ENCODE measurements around the gene DHRSX.

The DHRSX gene

DNA sequence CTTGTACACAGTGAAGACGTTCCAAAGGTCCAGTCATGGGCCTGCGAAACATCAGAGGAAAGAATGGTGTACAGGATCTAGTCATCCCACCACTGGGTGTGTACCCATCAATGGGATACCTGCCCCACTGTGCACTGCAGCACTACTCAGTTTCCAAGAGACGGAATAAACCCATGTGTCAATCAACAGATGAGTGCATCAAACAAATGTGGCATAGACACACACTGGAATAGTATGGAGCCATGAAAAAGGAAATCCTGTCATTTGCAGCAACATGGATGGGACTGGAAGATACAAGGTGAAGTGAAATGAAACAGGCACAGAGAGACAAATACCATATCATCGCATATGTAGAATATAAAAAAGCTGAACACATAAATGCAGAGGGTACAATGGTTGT is 48.0 kb downstream of the DHRSX start:
- DNase-seq = no peak

DNA sequence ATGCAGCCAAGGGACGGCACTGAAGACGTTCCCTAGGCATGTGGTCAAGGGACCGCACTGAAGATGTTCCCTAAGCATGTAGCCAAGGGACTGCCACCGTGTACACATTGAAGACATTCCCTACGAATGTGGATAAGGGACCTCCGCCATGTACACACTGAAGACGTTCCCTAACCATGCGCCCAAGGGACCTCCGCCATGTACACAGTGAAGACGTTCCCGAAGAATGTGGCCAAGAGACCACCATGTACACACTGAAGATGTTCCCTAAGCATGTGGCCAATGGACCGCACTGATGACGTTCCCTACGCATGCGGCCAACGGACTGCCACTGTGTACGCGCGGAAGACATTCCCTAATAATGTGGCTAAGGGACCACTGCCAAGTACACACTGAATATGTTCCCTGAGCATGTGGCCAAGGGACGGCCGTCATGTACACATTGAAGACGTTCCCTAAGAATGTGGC is 48.4 kb downstream of the DHRSX start:
- no peak for DNase-seq

DNA sequence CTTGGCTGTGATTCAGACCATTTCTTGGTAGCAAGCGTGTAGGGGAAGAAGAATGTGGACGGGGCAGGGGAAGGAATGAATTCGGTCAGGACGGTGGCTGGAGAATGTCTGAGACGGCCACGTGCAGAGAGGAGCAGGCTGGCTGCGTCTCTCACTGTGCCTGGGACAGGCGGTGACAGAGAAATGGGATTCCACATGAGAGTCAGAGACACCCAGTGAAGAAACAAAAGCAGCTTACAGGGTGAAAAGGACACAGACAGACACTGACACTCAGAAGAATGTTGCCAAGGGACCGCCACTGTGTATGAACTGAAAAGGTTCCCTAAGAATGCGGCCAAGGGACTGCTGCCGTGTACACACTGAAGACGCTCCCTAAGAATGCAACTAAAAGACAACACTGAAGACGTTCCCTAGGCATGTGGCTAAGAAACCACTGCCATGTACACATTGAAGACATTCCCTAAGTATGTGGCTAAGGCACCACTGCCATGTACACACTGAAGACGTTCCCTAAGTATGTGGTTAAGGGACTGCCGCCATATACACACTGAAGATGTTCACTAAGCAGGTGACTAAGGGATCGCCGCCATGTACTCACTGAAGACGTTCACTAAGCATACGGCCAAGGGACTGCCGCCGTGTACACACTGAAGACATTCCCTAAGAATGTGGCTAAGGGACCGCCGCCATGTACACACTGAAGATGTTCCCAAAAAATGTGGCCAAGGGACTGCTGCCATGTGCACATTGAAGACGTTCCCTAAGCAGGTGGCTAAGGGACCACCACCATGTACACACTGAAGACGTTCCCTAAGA is 49.1 kb downstream of the DHRSX start:
- DNase-seq = no peak

DNA sequence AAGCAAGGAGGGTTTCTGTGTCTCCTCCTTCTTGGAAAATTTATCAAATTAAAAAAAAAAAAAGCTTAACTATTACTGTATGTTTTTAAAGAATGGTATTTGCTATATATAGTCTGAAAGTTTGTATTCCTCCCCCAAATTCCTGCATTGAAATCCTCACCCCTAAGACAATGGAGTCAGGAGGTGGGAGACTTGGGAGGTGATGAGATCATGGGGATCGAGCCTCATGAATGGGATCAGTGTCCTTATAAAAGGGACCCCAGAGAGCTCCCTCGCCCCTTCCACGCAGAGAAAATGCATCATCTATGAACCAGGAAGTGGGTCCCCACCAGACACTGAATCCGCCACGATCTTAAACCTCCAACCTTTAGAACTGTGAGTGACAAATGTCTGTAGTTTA is 50.1 kb downstream of the DHRSX start:
- DNase-seq = no peak

DNA sequence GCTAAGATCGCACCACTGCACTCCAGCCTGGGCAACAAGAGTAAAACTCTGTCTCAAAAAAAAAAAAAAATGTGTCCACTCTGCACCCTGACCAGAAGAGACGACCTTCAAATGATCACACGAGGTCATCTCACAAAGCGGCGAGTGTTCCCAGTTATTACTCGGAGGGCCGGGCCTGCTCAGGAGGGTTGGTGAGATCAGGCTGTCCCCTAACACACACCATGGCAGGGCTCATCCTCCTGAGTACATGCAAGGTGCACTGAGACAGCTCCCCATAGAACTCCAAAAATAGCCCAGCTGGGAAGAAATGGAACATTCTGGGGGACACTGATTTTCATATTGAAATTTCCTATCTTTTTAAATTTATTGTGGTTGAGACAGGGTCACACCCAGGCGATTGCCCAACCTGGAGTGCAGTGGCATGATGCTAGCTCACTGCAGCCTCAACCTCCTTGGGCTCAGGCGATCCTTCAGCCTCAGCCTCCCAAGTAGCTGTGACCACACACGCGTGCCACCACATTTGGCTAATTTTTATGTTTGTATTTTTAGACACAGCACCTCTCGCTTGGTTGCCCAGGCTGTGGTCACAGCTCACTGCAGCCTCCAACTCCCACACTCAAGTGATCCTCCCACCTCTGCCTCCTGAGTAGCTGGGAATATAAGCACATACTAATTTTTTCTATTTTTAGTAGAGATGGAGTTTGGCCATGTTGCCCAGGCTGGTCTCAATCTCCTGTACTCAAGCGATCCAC is 51.5 kb downstream of the DHRSX start:
- DNase-seq = no peak

DNA sequence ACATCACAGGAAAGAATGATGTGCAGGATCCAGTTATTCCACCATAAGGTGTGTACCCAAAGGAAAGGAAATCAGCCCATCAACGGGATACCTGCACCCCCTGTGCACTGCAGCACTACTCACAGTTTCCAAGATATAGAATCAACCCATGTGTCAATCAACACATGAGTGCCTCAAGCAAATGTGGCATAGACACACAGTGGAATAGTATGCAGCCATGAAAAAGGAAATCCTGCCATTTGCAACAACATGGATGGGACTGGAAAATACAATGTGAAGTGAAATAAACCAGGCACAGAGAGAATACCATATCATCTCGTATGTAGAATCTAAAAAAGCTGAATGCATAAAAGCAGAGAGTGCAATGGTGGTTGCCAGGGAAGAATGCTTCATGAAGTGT is 53.3 kb downstream of the DHRSX start:
- DNase-seq = no peak

DNA sequence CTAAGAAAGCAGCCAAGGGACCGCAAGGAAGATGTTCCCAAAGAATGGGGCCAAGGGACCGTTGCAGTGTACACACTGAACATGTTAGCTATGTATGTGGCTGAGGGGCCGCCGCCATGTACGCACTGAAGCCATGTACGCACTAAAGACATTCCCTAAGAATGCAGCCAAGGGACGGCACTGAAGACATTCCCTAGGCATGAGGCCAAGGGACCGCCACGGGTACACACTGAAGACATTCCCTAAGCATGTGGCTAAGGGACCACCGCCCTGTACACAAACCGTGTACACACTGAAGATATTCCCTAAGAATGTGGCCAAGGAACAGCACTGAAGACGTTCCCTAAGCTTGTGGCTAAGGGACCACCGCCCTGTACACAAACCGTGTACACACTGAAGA is 54.0 kb downstream of the DHRSX start:
- no peak for DNase-seq

DNA sequence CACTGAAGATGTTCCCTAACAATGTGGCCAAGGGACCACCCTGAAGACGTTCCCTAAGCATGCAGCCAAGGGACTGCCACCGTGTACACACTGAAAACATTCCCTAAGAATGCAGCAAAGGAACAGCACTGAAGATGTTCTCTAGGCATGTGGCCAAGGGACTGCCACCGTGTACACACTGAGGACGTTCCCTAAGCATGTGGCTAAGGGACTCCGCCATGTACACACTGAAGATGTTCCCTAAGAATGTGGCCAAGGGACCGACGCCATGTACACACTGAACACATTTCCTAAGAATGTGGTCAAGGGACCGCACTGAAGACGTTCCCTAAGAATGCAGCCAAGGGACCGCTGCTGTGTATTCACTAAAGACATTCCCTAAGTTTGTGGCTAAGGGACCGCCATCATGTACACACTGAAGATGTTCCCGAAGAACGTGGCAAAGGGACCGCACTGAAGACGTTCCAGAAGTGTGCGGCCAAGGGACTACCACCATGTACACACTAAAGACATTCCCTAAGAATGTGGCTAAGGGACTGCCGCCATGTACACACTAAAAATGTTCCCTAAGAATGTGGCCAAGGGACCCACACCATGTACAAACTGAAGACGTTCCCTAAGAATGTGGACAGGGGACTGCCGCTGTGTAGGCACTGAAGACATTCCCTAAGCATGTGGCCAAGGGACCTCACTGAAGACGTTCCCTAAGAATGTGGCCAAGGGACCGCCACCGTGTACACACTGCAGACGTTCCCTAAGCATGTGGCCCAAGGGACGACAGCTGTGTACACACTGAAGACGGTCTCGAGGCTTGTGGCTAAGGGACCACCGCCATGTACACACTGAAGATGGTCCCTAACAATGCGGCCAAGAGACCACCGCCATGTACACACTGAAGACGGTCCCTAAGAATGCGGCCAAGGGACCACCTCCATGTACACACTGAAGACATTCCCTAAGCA is 54.8 kb downstream of the DHRSX start:
- no peak for DNase-seq

DNA sequence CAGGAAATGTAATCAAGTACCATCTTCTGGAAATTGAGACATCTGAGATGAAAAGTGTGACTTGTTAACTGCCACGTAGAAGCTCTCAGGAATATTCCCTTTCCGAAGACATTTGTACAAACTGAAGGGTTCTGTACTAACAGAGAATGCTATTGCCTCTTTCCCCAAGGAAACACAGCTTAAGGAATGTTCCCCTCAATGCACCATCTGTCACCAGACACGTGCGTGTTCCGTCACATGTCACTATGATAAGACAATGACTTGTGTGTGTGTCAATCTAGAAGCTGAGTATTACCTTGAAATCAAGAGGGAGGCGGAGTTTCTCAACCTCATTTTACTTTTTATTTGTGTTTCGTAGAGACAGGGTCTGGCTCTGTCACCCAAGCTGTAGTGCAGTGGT is 58.1 kb downstream of the DHRSX start:
- DNase-seq = no peak

DNA sequence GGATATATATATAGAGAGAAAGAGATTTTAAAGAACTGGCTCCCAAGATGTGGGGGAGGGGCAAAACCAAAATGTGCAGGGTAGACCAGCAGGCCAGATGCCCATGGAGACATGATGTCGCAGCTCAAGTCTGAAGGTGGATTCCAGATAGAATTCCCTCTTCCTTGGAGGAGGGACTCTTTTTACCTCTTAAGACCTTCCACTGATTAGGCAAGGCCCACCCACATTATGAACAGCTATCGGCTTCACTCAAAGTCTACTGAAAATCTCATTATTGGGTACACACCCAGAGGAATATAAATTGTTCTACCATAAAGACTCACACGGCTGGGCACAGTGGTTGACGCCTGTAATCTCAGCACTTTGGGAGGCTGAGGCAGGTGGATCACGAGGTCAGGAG is 59.3 kb downstream of the DHRSX start:
- no peak for DNase-seq

DNA sequence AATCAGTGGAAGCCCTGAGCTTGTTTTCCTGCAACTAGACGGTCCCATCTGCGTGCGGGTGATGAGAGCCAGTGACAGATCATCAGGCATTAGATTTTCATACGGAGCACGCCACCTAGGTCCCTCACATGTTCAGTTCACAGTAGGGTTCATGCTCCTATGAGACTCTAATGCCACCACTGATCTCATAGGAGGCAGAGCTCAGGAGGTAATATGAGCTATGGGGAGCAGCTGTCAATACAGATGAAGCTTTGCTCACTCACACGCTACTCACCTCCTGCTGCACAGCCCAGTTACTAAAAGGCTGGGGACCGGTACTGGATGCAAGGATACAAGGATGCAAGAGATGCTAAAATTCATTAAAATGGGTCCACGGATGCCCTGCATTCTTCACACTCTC is 61.2 kb downstream of the DHRSX start:
- DNase-seq = no peak

DNA sequence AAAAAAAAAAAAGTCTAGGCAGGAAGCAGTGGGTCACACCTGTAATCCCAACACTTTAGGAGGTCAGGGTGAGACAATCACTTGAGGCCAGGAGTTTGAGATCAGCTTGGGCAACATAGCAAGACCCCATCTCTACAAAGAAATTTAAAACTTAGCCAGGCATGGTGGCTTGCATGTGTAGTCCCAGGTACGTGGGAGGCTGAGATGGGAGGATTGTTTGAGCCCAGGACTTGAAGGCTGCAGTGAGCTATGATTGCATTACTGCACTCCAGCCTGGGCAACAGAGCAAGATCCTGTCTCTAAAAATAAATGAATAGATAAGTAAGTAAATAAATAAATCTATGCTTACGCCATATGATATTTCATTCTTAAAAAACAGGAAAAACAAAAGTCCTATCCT is 65.3 kb downstream of the DHRSX start:
- no peak for DNase-seq

DNA sequence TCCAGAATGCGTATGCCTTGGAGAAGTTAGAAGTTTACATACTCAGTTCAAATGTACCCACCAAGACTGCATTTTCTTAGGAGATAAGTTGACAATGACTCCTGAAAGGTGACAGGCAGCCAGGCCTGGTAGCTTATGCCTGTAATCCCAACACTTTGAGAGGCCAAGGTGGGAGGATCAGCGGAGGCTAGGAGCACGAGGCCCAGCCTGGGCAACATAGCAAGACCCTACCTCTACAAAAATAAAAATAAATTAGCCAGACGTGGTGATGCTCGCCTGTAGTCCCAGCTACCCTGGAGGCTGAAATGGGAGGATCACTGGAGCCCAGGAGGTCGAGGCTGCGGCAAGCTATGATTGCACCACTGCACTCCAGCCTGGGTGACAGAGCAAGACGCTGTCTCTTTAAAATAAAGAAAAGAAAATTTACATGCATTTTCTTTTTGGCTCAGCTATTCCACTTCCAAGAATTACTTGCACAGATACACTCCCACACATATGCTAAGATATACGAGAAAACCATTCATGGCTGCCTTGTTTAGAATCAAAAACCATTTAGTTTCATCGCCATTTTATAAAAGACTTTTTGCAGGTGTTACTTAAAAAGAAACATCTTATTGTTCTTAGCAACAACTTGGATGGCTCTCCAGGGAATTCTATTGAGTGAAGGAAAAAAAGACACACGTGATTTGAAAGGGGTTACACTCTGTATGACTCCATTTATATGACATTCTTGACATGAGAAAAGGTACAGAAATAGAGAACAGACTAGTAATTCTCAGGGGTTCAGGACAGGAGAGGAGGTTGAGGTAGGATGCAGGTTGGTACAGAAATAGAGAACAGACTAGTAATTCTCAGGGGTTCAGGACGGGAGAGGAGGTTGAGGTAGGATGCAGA is 66.3 kb downstream of the DHRSX start:
- no peak for DNase-seq

DNA sequence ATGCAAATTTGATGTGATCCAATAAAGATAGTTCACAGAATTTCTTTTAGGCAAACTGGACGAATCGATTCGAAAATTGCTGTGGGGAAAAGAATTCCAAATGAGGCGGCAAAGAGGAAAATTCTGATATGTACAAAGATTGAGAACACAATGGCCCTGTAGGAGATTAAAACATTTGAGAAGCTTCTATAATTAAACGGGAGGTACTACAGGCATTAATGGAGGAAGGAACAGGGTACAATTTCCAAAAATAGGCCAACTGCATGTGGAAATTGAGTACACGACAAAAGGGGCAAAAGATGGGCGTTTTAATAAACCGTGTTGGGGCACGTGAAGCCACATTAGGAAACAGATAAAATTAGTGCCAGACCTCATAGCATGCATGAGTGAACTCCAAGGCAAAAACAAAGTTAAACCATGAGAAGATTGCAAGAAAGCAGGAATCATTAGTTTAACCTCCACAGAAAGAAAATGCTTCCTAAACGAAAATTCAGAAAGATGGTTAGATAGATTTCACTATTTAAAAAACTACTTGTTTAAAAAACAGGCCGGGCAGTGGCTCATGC is 68.4 kb downstream of the DHRSX start:
- no peak for DNase-seq

DNA sequence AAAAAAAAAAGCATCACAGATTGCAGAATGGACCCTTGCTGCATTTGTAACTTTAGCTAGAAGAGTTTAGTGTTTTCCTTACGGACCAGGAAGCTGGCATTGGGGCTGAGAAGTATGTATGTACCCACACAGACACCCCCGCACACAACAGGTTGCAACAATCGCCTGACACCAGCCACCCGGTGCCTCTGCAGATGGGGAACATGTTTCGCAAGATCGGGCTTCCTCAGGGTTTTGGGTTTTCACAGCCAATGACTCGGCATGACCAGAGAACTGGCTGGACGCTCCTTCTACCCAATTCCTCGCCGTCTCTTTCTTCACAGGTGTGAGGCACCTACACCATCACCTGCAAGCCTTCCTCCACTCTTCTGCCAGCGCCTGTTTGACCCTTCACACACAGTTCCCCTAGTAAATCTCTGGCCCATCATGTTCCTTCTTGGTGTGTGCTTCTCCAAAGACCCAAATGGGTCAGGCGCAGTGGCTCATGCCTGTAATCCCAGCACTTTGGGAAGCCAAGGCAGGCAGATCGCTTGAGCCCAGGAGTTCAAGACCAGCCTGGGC is 70.4 kb downstream of the DHRSX start:
- DNase-seq = peak; percentile 75 to 88 (median 84)

DNA sequence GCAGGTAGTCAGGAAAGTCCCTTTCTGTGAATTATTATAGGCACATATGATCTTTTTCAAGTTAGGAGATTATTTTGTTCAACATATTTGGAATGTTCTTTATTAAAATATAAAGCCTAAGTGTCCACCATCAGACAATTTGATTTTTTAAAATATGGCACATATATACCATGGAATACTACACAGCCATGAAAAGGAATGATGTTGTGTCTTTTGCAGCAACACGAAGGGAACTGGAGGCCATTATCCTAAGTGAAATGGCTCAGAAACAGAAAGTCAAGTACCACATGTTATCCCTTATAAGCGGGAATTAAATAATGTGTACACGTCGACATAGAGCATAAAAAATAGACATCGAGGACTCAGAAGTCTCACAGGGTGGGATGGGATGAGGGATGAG is 73.0 kb downstream of the DHRSX start:
- no peak for DNase-seq

DNA sequence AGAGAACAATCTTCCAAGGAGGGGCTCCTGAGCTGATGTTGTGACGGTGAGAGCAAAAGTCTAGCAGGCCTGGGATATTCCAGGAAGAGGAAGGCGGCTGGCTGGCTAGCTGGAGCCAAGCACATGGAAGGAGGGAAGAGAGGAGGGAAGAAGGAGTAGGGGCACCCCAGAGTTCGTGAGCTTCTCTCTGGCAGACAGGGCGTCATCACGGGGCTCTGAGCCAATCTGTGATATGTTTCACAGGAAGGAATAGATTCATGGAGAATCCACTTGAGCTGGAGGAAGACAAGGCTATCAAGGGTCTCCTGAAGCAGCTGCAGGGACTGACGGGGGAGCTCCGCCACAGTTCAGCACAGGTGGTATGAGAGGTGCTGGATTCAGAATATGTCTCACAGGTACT is 73.6 kb downstream of the DHRSX start:
- DNase-seq = no peak

DNA sequence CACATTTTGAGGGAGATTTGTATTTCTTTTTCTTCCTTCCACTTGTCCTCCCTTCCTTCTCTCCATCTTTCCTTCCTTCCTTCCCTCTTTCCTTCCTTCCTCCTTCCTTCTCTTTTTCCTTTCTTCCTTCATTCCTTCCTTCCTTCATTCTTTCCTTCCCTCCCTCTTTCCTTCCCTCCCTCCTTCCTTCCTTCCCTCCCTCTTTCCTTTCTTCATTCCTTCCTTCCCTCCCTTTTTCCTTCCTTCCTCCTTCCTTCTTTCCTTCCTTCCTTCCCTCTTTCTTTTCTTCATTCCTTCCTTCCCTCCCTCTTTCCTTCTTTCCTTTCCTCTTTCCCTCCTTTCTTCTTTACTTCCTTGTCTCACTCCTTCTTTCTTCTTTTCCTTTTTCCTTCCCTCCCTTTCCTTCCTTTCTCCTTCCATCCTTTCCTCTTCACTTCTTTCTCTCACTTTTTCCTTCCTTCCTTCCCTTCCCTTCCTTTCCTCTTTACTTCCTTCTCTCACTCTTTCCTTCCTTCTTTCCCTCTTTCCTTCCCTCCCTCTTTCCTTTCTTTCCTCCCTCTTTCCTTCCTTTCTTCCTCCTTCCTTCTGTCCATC is 74.4 kb downstream of the DHRSX start:
- no peak for DNase-seq

DNA sequence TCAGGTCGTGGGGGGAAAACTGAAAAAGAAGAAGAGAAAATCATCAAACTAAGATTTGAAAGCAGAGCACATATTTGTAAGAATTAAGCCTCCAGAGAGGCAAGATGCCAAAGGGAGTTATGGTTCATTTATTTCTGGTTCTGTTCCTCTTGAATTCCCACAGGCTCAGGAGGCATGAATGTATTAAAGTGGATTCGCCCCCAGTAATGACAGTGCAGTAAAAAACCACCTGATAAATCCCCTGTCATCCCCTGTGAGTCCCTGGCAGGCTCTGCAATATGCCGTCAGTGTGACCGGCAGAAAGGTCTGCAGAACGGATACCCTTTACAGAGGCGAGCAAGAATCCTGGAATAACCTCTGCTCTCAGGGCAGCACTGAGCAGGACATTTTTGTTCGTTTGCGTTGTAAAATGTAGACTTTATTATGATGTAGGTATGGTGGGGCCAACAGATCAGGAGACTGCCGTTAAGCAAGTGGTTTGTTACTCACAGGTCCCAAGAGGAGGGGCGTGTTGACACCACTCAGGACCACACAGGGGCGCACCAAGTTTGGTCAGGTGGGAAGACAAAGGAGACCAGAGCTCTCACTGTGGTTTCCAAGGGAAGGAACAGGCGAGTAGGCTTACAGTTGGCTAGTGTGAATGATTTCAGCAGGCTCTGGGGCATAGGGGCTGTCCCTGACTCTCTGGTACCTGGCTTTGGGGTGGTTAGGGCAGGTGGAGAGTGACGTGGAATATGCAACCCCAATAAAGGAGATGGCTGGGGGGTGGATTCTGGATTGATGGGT is 75.3 kb downstream of the DHRSX start:
- no peak for DNase-seq

DNA sequence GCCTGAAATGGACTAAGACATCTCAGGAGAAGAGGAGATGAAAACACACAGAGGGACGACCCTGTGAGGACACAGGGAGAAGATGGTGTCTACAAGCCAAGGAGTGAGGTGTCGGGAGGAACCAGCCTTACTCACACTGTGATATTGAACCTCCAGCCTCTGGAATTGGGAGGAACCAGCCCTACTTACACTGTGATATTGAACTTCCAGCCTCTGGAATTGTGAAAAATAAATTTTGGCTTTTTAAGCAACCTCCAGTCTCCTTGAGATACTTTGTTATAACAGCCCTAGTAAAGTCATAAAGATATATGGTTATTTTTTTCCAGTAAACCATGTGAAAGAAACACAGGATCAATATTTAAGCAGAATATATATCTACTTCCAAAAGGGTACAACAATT is 76.5 kb downstream of the DHRSX start:
- no peak for DNase-seq
